ENCODE measurements around the gene CREBBP. TPM values are rescaled to one million over a fixed set of nuclear protein-coding genes. Genes with fewer than 3 reads are reported as not detected.
A peak's percentile ranks its signal among the peaks of the same experiment; 100 is the strongest.

The CREBBP gene
- total RNA-seq, 1 donor from 2014 or later = 31.8 TPM

- DNase-seq (ENCODE audit: low spot score) = no peak
Observed at GRCh38 chr16:3767333-3767986, 113.1 kb downstream of the CREBBP start.

- no peak for DNase-seq (ENCODE audit: low spot score)
Observed at GRCh38 chr16:3766177-3766576, 114.3 kb downstream of the CREBBP start.

DNA sequence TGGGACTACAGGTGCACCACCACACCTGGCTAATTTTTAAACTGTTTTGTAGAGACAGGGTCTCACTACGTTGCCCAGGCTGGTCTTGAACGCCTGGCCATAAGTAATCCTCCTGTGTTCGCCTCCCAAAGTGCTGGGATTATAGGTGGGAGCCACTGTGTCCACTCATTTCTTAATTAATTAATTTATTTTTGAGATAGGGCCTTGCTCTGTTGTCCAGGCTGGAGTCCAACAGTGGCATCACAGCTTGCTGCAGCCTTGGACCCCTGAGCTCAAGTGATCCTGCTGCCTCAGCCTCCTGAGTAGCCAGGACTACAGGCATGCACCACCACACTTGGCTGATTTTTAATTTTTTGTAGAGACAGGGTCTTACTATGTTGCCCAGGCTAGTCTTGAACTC lies 116.1 kb downstream of the CREBBP start:
- no peak for DNase-seq (ENCODE audit: low spot score)

GRCh38 chr16:3762107-3762750 lies 118.3 kb downstream of the CREBBP start:
- no peak for DNase-seq (ENCODE audit: low spot score)

GRCh38 chr16:3761375-3762106 lies 119.0 kb downstream of the CREBBP start:
- DNase-seq (ENCODE audit: low spot score) = no peak

DNA sequence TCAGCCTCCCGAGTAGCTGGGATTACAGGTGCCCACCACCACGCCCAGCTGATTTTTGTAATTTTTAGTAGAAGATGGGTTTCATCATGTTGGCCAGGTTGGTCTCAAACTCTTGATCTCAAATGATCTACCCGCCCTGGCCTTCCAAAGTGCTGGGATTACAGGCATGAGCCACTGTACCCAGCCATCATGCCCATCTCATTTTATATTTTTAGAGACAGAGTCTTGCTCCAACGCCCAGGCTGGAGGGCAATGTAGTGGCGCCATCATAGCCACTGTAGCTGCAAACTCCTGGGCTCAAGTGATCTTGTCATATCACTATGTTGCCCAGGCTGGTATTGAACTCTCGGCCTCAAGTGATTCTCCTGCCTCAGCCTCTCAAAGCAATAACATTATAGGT lies 120.0 kb downstream of the CREBBP start:
- DNase-seq (ENCODE audit: low spot score) = no peak

- DNase-seq (ENCODE audit: low spot score) = no peak
Observed at GRCh38 chr16:3759736-3760135, 120.8 kb downstream of the CREBBP start.

DNA sequence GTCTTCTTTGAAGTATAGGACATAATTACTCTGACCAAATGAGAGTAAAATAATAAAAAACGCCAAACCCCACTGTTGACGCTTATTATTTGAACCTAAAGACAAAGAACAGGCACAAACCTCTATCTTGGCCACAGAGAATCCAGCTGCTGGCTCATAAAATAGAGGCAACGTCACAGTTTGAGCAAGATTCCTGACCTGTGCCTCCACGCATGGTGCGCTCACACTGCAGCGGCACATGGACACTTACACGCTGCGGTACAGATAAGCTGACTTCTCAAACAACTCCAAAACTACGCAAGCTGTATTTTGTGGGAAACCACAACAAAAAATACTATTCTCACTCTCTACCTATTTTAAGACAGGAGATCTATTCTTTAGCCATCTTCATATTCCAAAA lies 124.4 kb downstream of the CREBBP start:
- DNase-seq (ENCODE audit: low spot score) = no peak

DNA sequence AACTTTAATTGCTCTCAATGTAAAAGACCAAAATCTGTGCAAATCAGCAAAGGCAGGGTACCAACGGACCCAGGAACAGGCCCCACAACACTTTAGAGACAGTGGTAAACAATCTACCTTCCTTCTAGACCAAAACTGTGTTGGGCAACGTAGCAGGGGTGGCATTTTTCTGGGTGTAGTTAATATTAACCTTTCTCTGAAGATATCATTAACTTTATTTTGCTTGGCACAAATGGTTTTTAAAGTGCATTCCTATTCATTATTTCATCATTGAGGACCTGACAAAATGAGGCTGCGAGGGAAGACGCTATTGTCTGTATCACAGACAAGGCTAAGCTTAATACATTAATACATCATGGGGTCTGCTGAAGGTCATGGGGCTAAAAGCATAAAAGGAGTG lies 125.3 kb downstream of the CREBBP start:
- DNase-seq (ENCODE audit: low spot score) = no peak

DNA sequence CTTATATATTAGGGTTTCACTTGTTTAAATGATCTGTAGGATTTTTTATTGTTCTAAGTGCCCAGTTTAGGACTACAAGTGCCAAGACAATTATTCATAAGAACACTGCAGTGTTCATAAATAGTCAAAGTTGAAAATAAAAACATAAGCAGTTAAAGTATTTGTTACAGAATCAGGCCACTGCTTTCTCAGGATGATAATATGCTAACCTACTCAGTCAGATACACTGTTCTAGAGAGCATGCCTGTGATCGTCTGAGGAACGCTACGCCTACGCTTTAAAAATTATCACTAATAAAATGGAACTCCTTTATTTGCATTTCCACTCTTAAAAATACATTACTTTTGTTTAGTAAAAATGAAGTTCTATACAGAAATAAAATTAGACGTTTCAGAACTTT lies 125.7 kb downstream of the CREBBP start:
- no peak for DNase-seq (ENCODE audit: low spot score)

GRCh38 chr16:3754081-3754703 lies 126.3 kb downstream of the CREBBP start:
- peak; percentile 55 for DNase-seq (ENCODE audit: low spot score)

DNA sequence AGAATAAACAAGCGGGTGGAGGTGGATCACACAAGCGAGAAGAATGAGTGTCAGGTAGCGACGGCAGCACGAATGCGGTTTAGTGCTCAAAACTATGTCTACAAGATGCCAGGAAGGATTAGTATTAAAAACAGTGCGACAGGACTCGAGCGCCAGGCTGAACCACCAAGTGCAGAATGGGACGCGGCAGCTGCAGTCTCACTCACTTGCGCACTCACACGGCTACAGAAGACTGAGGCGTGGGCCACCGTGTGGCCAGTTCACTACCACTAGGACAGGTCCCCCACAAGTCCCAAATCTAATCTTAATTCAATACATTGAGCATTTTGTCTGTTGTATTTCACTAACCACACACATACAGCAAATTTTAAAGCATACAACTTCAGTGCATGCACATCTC lies 127.5 kb downstream of the CREBBP start:
- DNase-seq (ENCODE audit: low spot score) = no peak

DNA sequence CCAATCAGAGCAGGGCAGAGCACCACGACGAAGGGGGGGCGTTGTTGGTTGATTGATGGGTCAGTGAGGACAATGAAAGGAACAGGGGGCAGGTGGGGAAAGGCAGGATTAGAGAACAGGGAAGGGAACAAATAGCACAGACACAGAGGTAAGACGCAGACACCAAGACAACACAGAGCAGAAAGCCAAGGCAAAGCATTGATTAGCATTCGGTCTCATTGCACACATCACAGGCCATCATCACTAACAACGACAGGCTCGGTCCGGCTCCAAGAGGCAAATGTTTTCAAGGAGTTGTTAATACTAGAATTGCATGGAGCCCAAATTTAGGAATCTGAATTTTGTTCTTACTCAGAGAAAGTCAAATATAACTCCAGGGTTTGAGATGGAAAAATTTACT lies 128.6 kb downstream of the CREBBP start:
- DNase-seq (ENCODE audit: low spot score) = no peak

- DNase-seq (ENCODE audit: low spot score) = no peak
Observed at GRCh38 chr16:3748307-3748706, 132.2 kb downstream of the CREBBP start.

- DNase-seq (ENCODE audit: low spot score) = no peak
Observed at GRCh38 chr16:3745751-3746355, 134.7 kb downstream of the CREBBP start.

GRCh38 chr16:3744018-3744417 lies 136.5 kb downstream of the CREBBP start:
- no peak for DNase-seq (ENCODE audit: low spot score)

GRCh38 chr16:3740934-3741333 lies 139.6 kb downstream of the CREBBP start:
- DNase-seq (ENCODE audit: low spot score) = no peak

DNA sequence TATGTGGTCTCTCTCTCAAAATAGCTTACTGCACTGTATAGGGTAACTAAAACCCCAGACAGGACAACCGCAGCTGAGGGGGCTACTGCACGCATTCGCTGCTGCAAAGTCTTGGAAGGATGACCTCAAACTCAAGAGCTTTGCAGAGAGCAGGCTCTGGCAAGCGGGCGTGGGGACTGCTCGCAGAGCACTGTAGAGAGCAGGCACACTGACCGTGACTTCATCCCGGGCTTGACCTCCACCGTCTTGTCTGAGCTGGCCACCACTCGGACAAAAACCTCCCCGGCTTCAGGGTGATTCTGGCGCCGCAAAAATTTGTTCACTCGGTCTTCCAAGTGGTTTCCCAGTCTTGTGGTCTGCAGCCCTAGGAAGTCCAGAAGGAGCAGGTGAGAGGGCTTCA lies 140.3 kb downstream of the CREBBP start:
- no peak for DNase-seq (ENCODE audit: low spot score)

DNA sequence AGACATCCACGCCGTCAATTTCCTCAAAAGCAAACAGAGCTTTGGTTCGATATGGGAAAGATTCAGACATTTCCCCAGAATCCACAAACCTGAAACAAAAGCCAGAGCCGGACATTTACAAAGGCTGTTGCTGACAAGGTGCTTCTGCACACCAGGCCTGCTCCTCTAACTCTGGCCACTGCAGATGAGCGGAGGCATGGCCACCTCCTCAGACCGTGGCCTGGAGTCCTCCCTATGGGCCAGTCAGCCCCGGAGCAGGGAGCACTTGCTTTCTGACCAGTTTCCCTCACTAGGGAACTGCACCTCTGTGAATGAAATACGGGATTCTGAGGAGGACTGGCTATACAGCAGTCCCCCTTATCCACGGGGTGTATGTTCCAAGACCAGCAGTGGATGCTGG lies 140.9 kb downstream of the CREBBP start:
- no peak for DNase-seq (ENCODE audit: low spot score)

DNA sequence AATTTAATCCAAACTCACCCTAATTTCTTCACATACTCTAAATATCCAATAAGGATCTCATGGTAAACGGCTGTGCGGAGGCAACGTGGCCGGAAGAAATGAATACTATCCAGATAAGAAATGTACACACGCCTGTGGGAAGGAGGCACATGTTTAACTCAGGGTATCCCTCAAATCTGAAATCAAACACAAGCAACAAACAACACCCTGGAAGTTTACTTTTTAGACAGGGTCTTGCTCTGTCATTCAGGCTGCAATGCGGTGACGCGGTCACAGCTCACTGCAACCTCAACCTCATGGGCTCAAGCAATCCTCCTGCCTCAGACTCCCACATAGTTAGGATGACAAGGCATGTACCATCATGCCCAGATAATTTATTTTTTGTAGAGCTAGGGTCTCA lies 142.0 kb downstream of the CREBBP start:
- no peak for DNase-seq (ENCODE audit: low spot score)

GRCh38 chr16:3738128-3738527 lies 142.4 kb downstream of the CREBBP start:
- DNase-seq (ENCODE audit: low spot score) = no peak

- no peak for DNase-seq (ENCODE audit: low spot score)
Observed at GRCh38 chr16:3737181-3737580, 143.3 kb downstream of the CREBBP start.

All from umbilical cord (tissue), 2 donors.